Spleen (tissue), 7 donors: Measurements from ENCODE around the gene FGF2.

ENCODE experiments used
- POLR2A ChIP-seq, 3 donors: fragments of 450-650 bp; IDR thresholded peaks; one replicate each; pipeline ENCODE4 v1.5.1; 2017; ENCODE audit warnings: antibody characterized with exemption in 3 of 3, mild to moderate bottlenecking in 1 of 3
- POLR2AphosphoS5 ChIP-seq, 3 donors: sonication (generic); formaldehyde crosslinking; IDR thresholded peaks; one replicate each; pipeline ENCODE4 v1.5.1; 2017; ENCODE audit warnings: antibody characterized with exemption in 3 of 3
- TF ChIP-seq, protein P1 (sequence below), 11 experiments: fragments of 200-600 bp in 7 of 11; fragments of 450-650 bp in 4 of 11; sonication (generic) in 4 of 11; IDR thresholded peaks in 8 of 11; conservative IDR thresholded peaks in 3 of 11; 1 replicate in 7 of 11; 2 replicates in 4 of 11; pipeline versions ENCODE4 v1.4.0 to v1.8.0; 2016 to 2021; ENCODE audit warnings: antibody characterized with exemption in 11 of 11, inconsistent platforms in 4 of 11, mild to moderate bottlenecking in 1 of 11
- donor health status: DM: no; HTN: no; CAD: no; lungs with moderate emphysema.
- donor health status: DM: no; HTN: no; CAD: no.
- donor health status: DM: no; HTN: no; CAD: no.

DNA sequence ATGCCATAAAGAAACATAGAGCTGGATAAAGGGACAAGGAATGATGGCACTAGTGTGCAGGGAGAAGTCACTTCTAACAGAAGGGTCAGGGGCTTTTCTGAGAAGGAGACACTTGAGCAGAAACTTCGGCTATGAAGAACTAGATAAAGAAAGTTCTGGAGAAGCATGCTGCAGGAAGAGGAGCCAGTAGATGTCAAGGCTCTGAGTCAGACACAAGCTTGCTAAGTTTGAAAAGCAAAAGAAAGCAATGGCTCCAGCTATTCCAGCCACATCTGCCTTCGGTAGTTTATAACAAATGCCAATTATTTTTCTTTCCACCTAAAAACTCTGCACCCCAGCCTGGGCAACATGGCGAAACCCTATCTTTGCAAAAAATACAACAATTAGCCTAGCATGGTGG lies 88.3 kb downstream of the FGF2 start:
- TF ChIP-seq POLR2A (IDR thresholded peaks at IDR 0.05) (no peak), POLR2AphosphoS5 (IDR thresholded peaks at IDR 0.05) (no peak)
- TF ChIP-seq, protein P1, sequence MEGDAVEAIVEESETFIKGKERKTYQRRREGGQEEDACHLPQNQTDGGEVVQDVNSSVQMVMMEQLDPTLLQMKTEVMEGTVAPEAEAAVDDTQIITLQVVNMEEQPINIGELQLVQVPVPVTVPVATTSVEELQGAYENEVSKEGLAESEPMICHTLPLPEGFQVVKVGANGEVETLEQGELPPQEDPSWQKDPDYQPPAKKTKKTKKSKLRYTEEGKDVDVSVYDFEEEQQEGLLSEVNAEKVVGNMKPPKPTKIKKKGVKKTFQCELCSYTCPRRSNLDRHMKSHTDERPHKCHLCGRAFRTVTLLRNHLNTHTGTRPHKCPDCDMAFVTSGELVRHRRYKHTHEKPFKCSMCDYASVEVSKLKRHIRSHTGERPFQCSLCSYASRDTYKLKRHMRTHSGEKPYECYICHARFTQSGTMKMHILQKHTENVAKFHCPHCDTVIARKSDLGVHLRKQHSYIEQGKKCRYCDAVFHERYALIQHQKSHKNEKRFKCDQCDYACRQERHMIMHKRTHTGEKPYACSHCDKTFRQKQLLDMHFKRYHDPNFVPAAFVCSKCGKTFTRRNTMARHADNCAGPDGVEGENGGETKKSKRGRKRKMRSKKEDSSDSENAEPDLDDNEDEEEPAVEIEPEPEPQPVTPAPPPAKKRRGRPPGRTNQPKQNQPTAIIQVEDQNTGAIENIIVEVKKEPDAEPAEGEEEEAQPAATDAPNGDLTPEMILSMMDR (IDR thresholded peaks at IDR 0.05 in 8 of 11, conservative IDR thresholded peaks at IDR 0.05 in 3 of 11), result no peak
